ENCODE data around the gene DHRS13.

DNA sequence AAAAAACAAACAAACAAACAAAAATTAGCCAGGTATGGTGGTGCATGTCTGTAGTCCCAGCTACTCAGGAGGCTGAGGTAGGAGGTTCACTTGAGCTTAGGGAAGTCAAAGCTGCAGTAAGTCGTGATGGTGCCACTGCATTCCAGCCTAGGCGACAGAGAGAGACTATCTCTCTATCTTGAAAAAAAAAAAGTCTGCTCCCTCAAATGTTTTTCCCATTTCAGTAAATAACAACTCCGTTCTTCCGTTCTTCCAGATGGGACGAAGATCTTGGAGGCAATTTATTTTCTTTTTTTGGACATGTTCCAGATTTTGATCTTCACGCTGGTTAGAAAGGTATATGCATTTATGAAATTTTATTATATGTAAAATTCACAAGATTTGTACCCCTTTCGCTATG lies 29.0 kb downstream of the DHRS13 start:
- TF ChIP-seq EZH2 (IDR thresholded peaks at IDR 0.05; ENCODE audit: insufficient read depth, poor library complexity, severe bottlenecking) (no peak), EZH2phosphoT487 (IDR thresholded peaks at IDR 0.05; ENCODE audit: insufficient read depth, low read depth) (no peak)

All from GM23248 (cell line).